OCI-LY1 (cell line): ENCODE data around the gene PGS1.

Source experiments
- H2AFZ ChIP-seq: fragments of 200-600 bp; sonication (generic), shearing (Covaris generic); 2 replicates; pipeline ENCODE4 v1.6.0; 2014; ENCODE audit warnings: antibody characterized with exemption, mild to moderate bottlenecking, low read length
- H3F3A ChIP-seq: fragments of 200-600 bp; sonication (generic), shearing (Covaris generic); 2 replicates; pipeline ENCODE4 v1.6.0; 2014; ENCODE audit warnings: mild to moderate bottlenecking, antibody characterized with exemption, low read length, moderate library complexity; ENCODE audit not compliant: insufficient read depth
- H3K27ac ChIP-seq: fragments of 200-600 bp; sonication (generic); 2 replicates; pipeline ENCODE4 v1.5.1; 2014; ENCODE audit warnings: low read length, mixed run types, mild to moderate bottlenecking, low read depth; ENCODE audit not compliant: poor library complexity, severe bottlenecking
- H3K27me3 ChIP-seq: fragments of 200-600 bp; sonication (generic); 2 replicates; pipeline ENCODE4 v1.6.0; 2014; ENCODE audit warnings: antibody characterized with exemption, mild to moderate bottlenecking, low read length, moderate library complexity; ENCODE audit not compliant: insufficient read depth
- H3K36me3 ChIP-seq: fragments of 200-600 bp; sonication (generic); 2 replicates; pipeline ENCODE4 v1.6.1; 2014; ENCODE audit warnings: mild to moderate bottlenecking, antibody characterized with exemption, low read length, moderate library complexity, mixed read lengths; ENCODE audit not compliant: insufficient read depth
- H3K4me1 ChIP-seq: fragments of 200-600 bp; sonication (generic); 2 replicates; pipeline ENCODE4 v1.5.1; 2014; ENCODE audit warnings: mild to moderate bottlenecking, low read length, moderate library complexity; ENCODE audit not compliant: insufficient read depth, severe bottlenecking
- H3K4me2 ChIP-seq: fragments of 200-600 bp; sonication (generic), shearing (Covaris generic); 2 replicates; pipeline ENCODE4 v1.6.1; 2014; ENCODE audit warnings: low read length
- H3K4me3 ChIP-seq: fragments of 200-600 bp; sonication (generic); 2 replicates; pipeline ENCODE4 v1.5.1; 2014; ENCODE audit warnings: low read length, low read depth, mild to moderate bottlenecking, mixed read lengths; ENCODE audit not compliant: poor library complexity, severe bottlenecking
- H3K79me2 ChIP-seq: fragments of 200-600 bp; shearing (Covaris generic); 2 replicates; pipeline ENCODE4 v1.6.1; 2016; ENCODE audit warnings: mixed run types, low read length, mixed read lengths; ENCODE audit not compliant: insufficient read depth
- H3K9ac ChIP-seq: fragments of 200-600 bp; sonication (generic), shearing (Covaris generic); 2 replicates; pipeline ENCODE4 v1.6.1; 2014; ENCODE audit warnings: mild to moderate bottlenecking, low read length, mixed read lengths
- H3K9me2 ChIP-seq: fragments of 200-600 bp; sonication (generic), shearing (Covaris generic); 2 replicates; pipeline ENCODE4 v1.6.1; 2014; ENCODE audit warnings: low read depth, mild to moderate bottlenecking, low read length, mixed read lengths
- H3K9me3 ChIP-seq: fragments of 200-600 bp; shearing (Covaris generic); 2 replicates; pipeline ENCODE4 v1.6.1; 2014; ENCODE audit warnings: low read length, mixed read lengths
- H4K20me1 ChIP-seq: fragments of 200-600 bp; sonication (generic), shearing (Covaris generic); 2 replicates; pipeline ENCODE4 v1.6.0; 2016; ENCODE audit warnings: mild to moderate bottlenecking, low read length; ENCODE audit not compliant: insufficient read depth
- CTCF ChIP-seq: fragments of 200-600 bp; sonication (generic), shearing (Covaris generic); IDR thresholded peaks from 2 replicates; pipeline ENCODE4 v1.5.1; 2017; ENCODE audit warnings: mild to moderate bottlenecking, antibody characterized with exemption, low read length, moderate library complexity, mixed read lengths
- EZH2 ChIP-seq: fragments of 200-600 bp; sonication (generic), shearing (Covaris generic); IDR thresholded peaks from 2 replicates; pipeline ENCODE4 v1.8.0; 2017; ENCODE audit warnings: borderline replicate concordance, mixed run types, mild to moderate bottlenecking, antibody characterized with exemption, low read length, moderate library complexity, mixed read lengths

Gene PGS1

GRCh38 chr17:78412403-78412802 is 34.0 kb downstream of the PGS1 start:
- H3F3A ChIP-seq, result no peaks in the 10 kb centered on the region
- H4K20me1 ChIP-seq, result no peaks in the 10 kb centered on the region
- no peak overlapping the region for H3K9ac ChIP-seq
- H3K36me3 ChIP-seq, result no peaks in the 10 kb centered on the region; the same call in 1 of the 2 replicates
- no peak overlapping the region for H3K4me2 ChIP-seq
- no peak overlapping the region for H3K4me3 ChIP-seq
- no peaks in the 10 kb centered on the region for H3K9me2 ChIP-seq
- no peak overlapping the region for H3K27ac ChIP-seq
- no peaks in the 10 kb centered on the region for H3K9me3 ChIP-seq
- H2AFZ ChIP-seq, result no peak overlapping the region
- H3K79me2 ChIP-seq, result no peaks in the 10 kb centered on the region
- H3K4me1 ChIP-seq, result no peaks in the 10 kb centered on the region
- TF ChIP-seq CTCF, result peak; percentile 34; the same call in 1 of the 2 replicates
- no peak for TF ChIP-seq EZH2
- no peaks in the 10 kb centered on the region for H3K27me3 ChIP-seq

- Histone ChIP-seq H3F3A (no peaks in the 10 kb centered on the region), H2AFZ (no peak overlapping the region), H4K20me1 (no peaks in the 10 kb centered on the region), H3K4me2 (no peak overlapping the region), H3K4me1 (no peaks in the 10 kb centered on the region), H3K36me3 (peaks cover 3% of the 10 kb centered on the region; the same call in 1 of the 2 replicates), H3K4me3 (no peak overlapping the region), H3K9me2 (no peaks in the 10 kb centered on the region), H3K79me2 (no peaks in the 10 kb centered on the region), H3K27me3 (no peaks in the 10 kb centered on the region), H3K27ac (no peak overlapping the region), H3K9me3 (no peaks in the 10 kb centered on the region), H3K9ac (no peak overlapping the region)
- no peak for TF ChIP-seq CTCF
- TF ChIP-seq EZH2, result no peak
Observed at GRCh38 chr17:78414178-78415162, 36.0 kb downstream of the PGS1 start.

GRCh38 chr17:78415821-78416711 is 37.6 kb downstream of the PGS1 start:
- H3K4me2 ChIP-seq, result no peak overlapping the region
- H3F3A ChIP-seq, result no peaks in the 10 kb centered on the region
- TF ChIP-seq CTCF, result no peak
- TF ChIP-seq EZH2, result no peak
- H3K27ac ChIP-seq, result no peak overlapping the region
- peaks cover 15% of the 10 kb centered on the region for H3K36me3 ChIP-seq
- H4K20me1 ChIP-seq, result no peaks in the 10 kb centered on the region
- no peaks in the 10 kb centered on the region for H3K79me2 ChIP-seq
- H3K4me1 ChIP-seq, result no peaks in the 10 kb centered on the region
- no peaks in the 10 kb centered on the region for H3K27me3 ChIP-seq
- H3K9ac ChIP-seq, result no peak overlapping the region
- no peak overlapping the region for H3K4me3 ChIP-seq
- no peak overlapping the region for H2AFZ ChIP-seq
- no peaks in the 10 kb centered on the region for H3K9me2 ChIP-seq
- no peaks in the 10 kb centered on the region for H3K9me3 ChIP-seq
